ENCODE data around the gene PLTP. TPM values are rescaled to one million over a fixed set of nuclear protein-coding genes. Genes with fewer than 3 reads are reported as not detected.

Gene PLTP
- polyA plus RNA-seq, 1 donor from 2014 or later = 7.0 TPM

DNA sequence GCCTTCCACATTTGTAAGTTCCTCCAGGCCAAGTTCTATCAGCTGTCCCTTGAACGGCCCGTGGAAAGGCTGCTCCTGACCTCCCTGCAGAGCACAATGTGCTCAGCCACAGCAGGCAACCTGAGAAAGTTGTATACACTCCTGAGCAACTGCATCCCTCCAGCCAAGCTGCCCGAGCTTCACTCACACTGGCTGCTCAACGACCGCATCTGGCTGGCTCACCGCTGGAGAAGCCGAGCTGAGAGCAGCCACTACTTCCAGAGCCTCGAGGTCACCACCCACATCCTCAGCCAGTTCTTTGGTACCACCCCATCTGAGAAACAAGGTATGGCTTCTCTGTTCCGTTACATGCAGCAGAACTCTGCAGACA lies 28.9 kb downstream of the PLTP start:
- Histone ChIP-seq H3K79me2 (replicated peaks; ENCODE audit: insufficient read depth, low read length) (peaks cover 12% of the 10 kb centered on the region), H3F3A (ENCODE audit: insufficient read depth, low read length, poor library complexity, severe bottlenecking) (no peaks in the 10 kb centered on the region), H3K36me3 (ENCODE audit: insufficient read depth, low read length) (no peaks in the 10 kb centered on the region), H3K27ac (ENCODE audit: low read length) (no peak overlapping the region), H3K27me3 (ENCODE audit: insufficient read depth, low read depth, low read length) (no peaks in the 10 kb centered on the region), H3K9me3 (ENCODE audit: low read length) (no peaks in the 10 kb centered on the region), H4K20me1 (ENCODE audit: insufficient read depth) (no peaks in the 10 kb centered on the region), H3K9ac (ENCODE audit: low read length) (no peak overlapping the region), H2AFZ (ENCODE audit: low read depth, low read length) (no peak overlapping the region), H3K4me2 (ENCODE audit: low read length) (no peak overlapping the region), H3K4me3 (ENCODE audit: low read length) (no peak overlapping the region), H3K9me2 (ENCODE audit: insufficient read depth, low read length) (no peaks in the 10 kb centered on the region)
- TF ChIP-seq POLR2AphosphoS5 (IDR thresholded peaks at IDR 0.05) (no peak), MXI1 (conservative IDR thresholded peaks at IDR 0.05; ENCODE audit: poor library complexity, severe bottlenecking) (no peak), EZH2 (IDR thresholded peaks at IDR 0.05; ENCODE audit: borderline replicate concordance, insufficient read depth, low read length, poor library complexity, severe bottlenecking) (no peak), EP300 (conservative IDR thresholded peaks at IDR 0.05; ENCODE audit: poor library complexity, severe bottlenecking) (no peak), TAF1 (IDR thresholded peaks at IDR 0.05; ENCODE audit: low read depth) (no peak), SMC3 (conservative IDR thresholded peaks at IDR 0.05; ENCODE audit: poor library complexity) (no peak), RAD21 (conservative IDR thresholded peaks at IDR 0.05) (no peak)
- TF ChIP-seq, protein P1, sequence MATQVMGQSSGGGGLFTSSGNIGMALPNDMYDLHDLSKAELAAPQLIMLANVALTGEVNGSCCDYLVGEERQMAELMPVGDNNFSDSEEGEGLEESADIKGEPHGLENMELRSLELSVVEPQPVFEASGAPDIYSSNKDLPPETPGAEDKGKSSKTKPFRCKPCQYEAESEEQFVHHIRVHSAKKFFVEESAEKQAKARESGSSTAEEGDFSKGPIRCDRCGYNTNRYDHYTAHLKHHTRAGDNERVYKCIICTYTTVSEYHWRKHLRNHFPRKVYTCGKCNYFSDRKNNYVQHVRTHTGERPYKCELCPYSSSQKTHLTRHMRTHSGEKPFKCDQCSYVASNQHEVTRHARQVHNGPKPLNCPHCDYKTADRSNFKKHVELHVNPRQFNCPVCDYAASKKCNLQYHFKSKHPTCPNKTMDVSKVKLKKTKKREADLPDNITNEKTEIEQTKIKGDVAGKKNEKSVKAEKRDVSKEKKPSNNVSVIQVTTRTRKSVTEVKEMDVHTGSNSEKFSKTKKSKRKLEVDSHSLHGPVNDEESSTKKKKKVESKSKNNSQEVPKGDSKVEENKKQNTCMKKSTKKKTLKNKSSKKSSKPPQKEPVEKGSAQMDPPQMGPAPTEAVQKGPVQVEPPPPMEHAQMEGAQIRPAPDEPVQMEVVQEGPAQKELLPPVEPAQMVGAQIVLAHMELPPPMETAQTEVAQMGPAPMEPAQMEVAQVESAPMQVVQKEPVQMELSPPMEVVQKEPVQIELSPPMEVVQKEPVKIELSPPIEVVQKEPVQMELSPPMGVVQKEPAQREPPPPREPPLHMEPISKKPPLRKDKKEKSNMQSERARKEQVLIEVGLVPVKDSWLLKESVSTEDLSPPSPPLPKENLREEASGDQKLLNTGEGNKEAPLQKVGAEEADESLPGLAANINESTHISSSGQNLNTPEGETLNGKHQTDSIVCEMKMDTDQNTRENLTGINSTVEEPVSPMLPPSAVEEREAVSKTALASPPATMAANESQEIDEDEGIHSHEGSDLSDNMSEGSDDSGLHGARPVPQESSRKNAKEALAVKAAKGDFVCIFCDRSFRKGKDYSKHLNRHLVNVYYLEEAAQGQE (IDR thresholded peaks at IDR 0.05; ENCODE audit: borderline replicate concordance) = no peak
- TF ChIP-seq, protein P2, sequence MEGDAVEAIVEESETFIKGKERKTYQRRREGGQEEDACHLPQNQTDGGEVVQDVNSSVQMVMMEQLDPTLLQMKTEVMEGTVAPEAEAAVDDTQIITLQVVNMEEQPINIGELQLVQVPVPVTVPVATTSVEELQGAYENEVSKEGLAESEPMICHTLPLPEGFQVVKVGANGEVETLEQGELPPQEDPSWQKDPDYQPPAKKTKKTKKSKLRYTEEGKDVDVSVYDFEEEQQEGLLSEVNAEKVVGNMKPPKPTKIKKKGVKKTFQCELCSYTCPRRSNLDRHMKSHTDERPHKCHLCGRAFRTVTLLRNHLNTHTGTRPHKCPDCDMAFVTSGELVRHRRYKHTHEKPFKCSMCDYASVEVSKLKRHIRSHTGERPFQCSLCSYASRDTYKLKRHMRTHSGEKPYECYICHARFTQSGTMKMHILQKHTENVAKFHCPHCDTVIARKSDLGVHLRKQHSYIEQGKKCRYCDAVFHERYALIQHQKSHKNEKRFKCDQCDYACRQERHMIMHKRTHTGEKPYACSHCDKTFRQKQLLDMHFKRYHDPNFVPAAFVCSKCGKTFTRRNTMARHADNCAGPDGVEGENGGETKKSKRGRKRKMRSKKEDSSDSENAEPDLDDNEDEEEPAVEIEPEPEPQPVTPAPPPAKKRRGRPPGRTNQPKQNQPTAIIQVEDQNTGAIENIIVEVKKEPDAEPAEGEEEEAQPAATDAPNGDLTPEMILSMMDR (IDR thresholded peaks at IDR 0.05; ENCODE audit: poor library complexity, severe bottlenecking) = no peak

DNA sequence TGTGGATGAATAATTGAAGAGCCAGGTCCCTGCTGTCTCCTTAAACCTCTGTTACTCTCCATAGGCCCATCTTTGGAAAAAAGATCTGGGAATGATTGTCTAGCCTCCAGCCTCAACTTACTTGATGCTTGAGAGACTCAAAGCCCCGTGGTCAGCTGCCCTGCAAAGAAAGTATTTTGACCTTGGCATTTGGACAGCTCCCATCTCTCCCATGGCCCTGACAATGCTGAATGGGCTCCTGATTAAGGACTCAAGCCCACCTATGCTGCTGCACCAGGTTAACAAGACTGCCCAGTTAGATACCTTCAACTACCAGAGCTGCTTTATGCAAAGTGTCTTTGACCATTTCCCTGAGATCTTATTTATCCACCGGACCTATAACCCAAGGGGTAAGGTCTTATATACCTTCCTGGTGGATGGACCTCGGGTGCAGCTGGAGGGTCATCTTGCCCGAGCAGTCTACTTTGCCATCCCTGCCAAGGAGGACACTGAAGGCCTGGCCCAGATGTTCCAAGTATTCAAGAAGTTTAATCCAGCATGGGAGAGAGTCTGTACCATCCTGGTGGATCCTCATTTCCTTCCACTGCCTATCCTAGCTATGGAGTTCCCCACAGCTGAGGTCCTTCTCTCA lies 29.4 kb downstream of the PLTP start:
- H3K9me2 ChIP-seq (ENCODE audit: insufficient read depth, low read length) = no peaks in the 10 kb centered on the region
- H2AFZ ChIP-seq (ENCODE audit: low read depth, low read length) = no peak overlapping the region
- H3K36me3 ChIP-seq (ENCODE audit: insufficient read depth, low read length) = no peaks in the 10 kb centered on the region
- H3K27me3 ChIP-seq (ENCODE audit: insufficient read depth, low read depth, low read length) = no peaks in the 10 kb centered on the region
- H3K9me3 ChIP-seq (ENCODE audit: low read length) = no peaks in the 10 kb centered on the region
- H3K4me3 ChIP-seq (ENCODE audit: low read length) = no peak overlapping the region
- no peak overlapping the region for H3K27ac ChIP-seq (ENCODE audit: low read length)
- TF ChIP-seq, protein P2 (IDR thresholded peaks at IDR 0.05; ENCODE audit: poor library complexity, severe bottlenecking) = no peak
- TF ChIP-seq SMC3 (conservative IDR thresholded peaks at IDR 0.05; ENCODE audit: poor library complexity) = no peak
- TF ChIP-seq EP300 (conservative IDR thresholded peaks at IDR 0.05; ENCODE audit: poor library complexity, severe bottlenecking) = no peak
- TF ChIP-seq POLR2AphosphoS5 (IDR thresholded peaks at IDR 0.05) = no peak
- TF ChIP-seq, protein P1 (IDR thresholded peaks at IDR 0.05; ENCODE audit: borderline replicate concordance) = no peak
- no peak for TF ChIP-seq MXI1 (conservative IDR thresholded peaks at IDR 0.05; ENCODE audit: poor library complexity, severe bottlenecking)
- H3F3A ChIP-seq (ENCODE audit: insufficient read depth, low read length, poor library complexity, severe bottlenecking) = no peaks in the 10 kb centered on the region
- no peak overlapping the region for H3K4me2 ChIP-seq (ENCODE audit: low read length)
- H4K20me1 ChIP-seq (ENCODE audit: insufficient read depth) = no peaks in the 10 kb centered on the region
- peaks cover 12% of the 10 kb centered on the region for H3K79me2 ChIP-seq (replicated peaks; ENCODE audit: insufficient read depth, low read length)
- no peak overlapping the region for H3K9ac ChIP-seq (ENCODE audit: low read length)

All from neural cell (in vitro differentiated cells).